Naive thymus-derived CD4-positive, alpha-beta T cell (primary cell): ENCODE measurements around the gene ZNF445. TPM values are rescaled to one million over a fixed set of nuclear protein-coding genes. Genes with fewer than 3 reads are reported as not detected.
A peak's percentile ranks its signal among the peaks of the same experiment; 100 is the strongest.

Experiments used
- ATAC-seq: fragments of 150-1000 bp; cut with Tn5 transposase; 2 replicates; pipeline ENCODE4 v1.10.0; 2021; ENCODE audit warnings: mild to moderate bottlenecking, moderate library complexity
- CTCF ChIA-PET: fragments of 350-600 bp; sonication (Branson Sonifier 250); formaldehyde crosslinking; loops from one replicate; lab custom pipeline; 2021; ENCODE audit warnings: antibody characterized with exemption; lab: Charles Lee
- POLR2A ChIA-PET: fragments of 350-600 bp; sonication (Branson Sonifier 250); formaldehyde crosslinking; loops from one replicate; lab custom pipeline; 2021; ENCODE audit warnings: antibody characterized with exemption, inconsistent platforms; lab: Charles Lee
- DNase-seq, 9 donors: peaks; one replicate each; pipeline versions ENCODE4 v3.0.0 to v3.0.0-alpha.2; 2020 to 2022; ENCODE audit warnings: mixed read lengths in 1 of 9
- H3K27ac ChIP-seq: one replicate; pipeline ENCODE4 v1.7.0; 2013; ENCODE audit warnings: mild to moderate bottlenecking, low read depth, low read length, moderate library complexity
- H3K27me3 ChIP-seq, 2 donors: one replicate each; pipeline ENCODE4 v1.7.0; 2013; ENCODE audit warnings: low read length in 2 of 2, mild to moderate bottlenecking in 2 of 2, moderate library complexity in 2 of 2; ENCODE audit not compliant: control insufficient read depth in 2 of 2, insufficient read depth in 2 of 2
- H3K36me3 ChIP-seq, 3 experiments: 1 replicate in 2 of 3; 2 replicates in 1 of 3; pipeline ENCODE4 v1.7.0; 2013; ENCODE audit warnings: low read length in 3 of 3, mild to moderate bottlenecking in 3 of 3, moderate library complexity in 1 of 3; ENCODE audit not compliant: insufficient read depth in 3 of 3, control insufficient read depth in 2 of 3
- H3K4me1 ChIP-seq, 2 donors: one replicate each; pipeline ENCODE4 v1.7.0; 2013; ENCODE audit warnings: low read length in 2 of 2, mild to moderate bottlenecking in 2 of 2, moderate library complexity in 1 of 2; ENCODE audit not compliant: control insufficient read depth in 2 of 2, insufficient read depth in 2 of 2
- H3K4me3 ChIP-seq: 2 replicates; pipeline ENCODE4 v1.7.0; 2013; ENCODE audit warnings: mild to moderate bottlenecking, low read length
- H3K9me3 ChIP-seq, 3 experiments: 1 replicate in 2 of 3; 2 replicates in 1 of 3; pipeline ENCODE4 v1.7.0; 2013; ENCODE audit warnings: low read length in 3 of 3; ENCODE audit not compliant: control insufficient read depth in 2 of 3
- H3K27ac Mint-ChIP-seq, 9 donors: one replicate each; pipeline ENCODE4 v1.8.0; 2020 to 2022; ENCODE audit warnings: mixed read lengths in 9 of 9, mild to moderate bottlenecking in 8 of 9, moderate library complexity in 5 of 9, inconsistent platforms in 2 of 9
- H3K27me3 Mint-ChIP-seq, 5 donors: one replicate each; pipeline ENCODE4 v1.8.0; 2021 to 2022; ENCODE audit warnings: mixed read lengths in 5 of 5, mild to moderate bottlenecking in 1 of 5
- H3K36me3 Mint-ChIP-seq, 5 donors: one replicate each; pipeline ENCODE4 v1.8.0; 2020 to 2022; ENCODE audit warnings: mixed read lengths in 5 of 5, mild to moderate bottlenecking in 3 of 5, inconsistent platforms in 1 of 5
- H3K4me1 Mint-ChIP-seq, 7 donors: one replicate each; pipeline ENCODE4 v1.8.0; 2020 to 2022; ENCODE audit warnings: mixed read lengths in 7 of 7, mild to moderate bottlenecking in 3 of 7, inconsistent platforms in 1 of 7
- H3K4me3 Mint-ChIP-seq, 10 donors: one replicate each; pipeline ENCODE4 v1.8.0; 2020 to 2022; ENCODE audit warnings: mild to moderate bottlenecking in 10 of 10, mixed read lengths in 10 of 10, moderate library complexity in 6 of 10, inconsistent platforms in 2 of 10
- H3K9me3 Mint-ChIP-seq, 11 donors: one replicate each; pipeline ENCODE4 v1.8.0; 2020 to 2022; ENCODE audit warnings: mixed read lengths in 11 of 11, mild to moderate bottlenecking in 4 of 11, inconsistent platforms in 1 of 11, moderate library complexity in 1 of 11
- intact Hi-C, 2 donors: fragments of 100-400 bp; cut with micrococcal nuclease; formaldehyde crosslinking; loops; one replicate each; pipeline ENCODE4 v1.15.1; 2023
- polyA plus RNA-seq, 2 donors: library from polyadenylated mRNA; unstranded; fragments of 300-500 nt; fragmentation: Illumina TruSeq; gene quantifications; one replicate each; pipeline ENCODE4 v1.2.3, GENCODE V29; 2021
- total RNA-seq, 6 experiments: library from RNA in 5 of 6; stranded (reverse) in 5 of 6; gene quantifications; 1 replicate in 5 of 6; 2 replicates in 1 of 6; pipeline ENCODE4 v1.2.3 and lab custom pipeline; 2021 to 2026

The ZNF445 gene
- total and polyA plus RNA-seq, 7 experiments from 2014 or later = 5.1 to 37.6 (median 17.3) TPM

- H3K27me3 Mint-ChIP-seq = peaks cover 5 to 6% (median 6%) of the 10 kb centered on the region in 5 donors
- peaks cover 6 to 19% of the 10 kb centered on the region in 2 donors for H3K4me1 ChIP-seq
- no peak overlapping the region for H3K27ac ChIP-seq
- ChIA-PET POLR2A (interaction anchor here (0.6 to 0.7 kb wide), 2 partner anchors 18 to 46 kb away, joined by 3 read pairs; no protein-coding TSS in a partner anchor), CTCF (no interaction called here)
- H3K36me3 ChIP-seq = peaks cover 0 to 3% (median 0%) of the 10 kb centered on the region in 3 experiments
- no peak for DNase-seq
- H3K4me1 Mint-ChIP-seq = peaks cover 20 to 36% (median 32%) of the 10 kb centered on the region in 7 donors
- no peaks in the 10 kb centered on the region for H3K9me3 Mint-ChIP-seq
- peak overlapping the region in 1 of 9 donors; percentile 43 for H3K27ac Mint-ChIP-seq
- ATAC-seq = no peak
- H3K9me3 ChIP-seq = no peaks in the 10 kb centered on the region
- intact Hi-C loops = loop anchor here in 1 of 2 donors (5.0 kb wide), 1 partner anchor 191 kb away; no protein-coding TSS in a partner anchor
- H3K36me3 Mint-ChIP-seq = peaks cover 0 to 2% (median 0%) of the 10 kb centered on the region in 5 donors
- no peak overlapping the region for H3K4me3 ChIP-seq
- no peak overlapping the region for H3K4me3 Mint-ChIP-seq
- H3K27me3 ChIP-seq = no peaks in the 10 kb centered on the region
Measured at GRCh38 chr3:44513513-44513912, 36.0 kb upstream of the ZNF445 start.

GRCh38 chr3:44511238-44511566 is 33.7 kb upstream of the ZNF445 start:
- Mint-ChIP-seq H3K36me3 (peaks cover 4 to 17% (median 9%) of the 10 kb centered on the region in 5 donors), H3K27ac (peak overlapping the region; percentile 88 to 98 (median 95)), H3K4me1 (peaks cover 28 to 48% (median 43%) of the 10 kb centered on the region in 7 donors), H3K9me3 (peaks cover 0 to 6% (median 0%) of the 10 kb centered on the region in 11 donors), H3K27me3 (peaks cover 0 to 1% (median 0%) of the 10 kb centered on the region in 5 donors), H3K4me3 (peak overlapping the region; percentile 93 to 98 (median 96))
- ATAC-seq (no peak), DNase-seq (no peak)
- intact Hi-C loops = loop anchor here (1.0 to 5.0 kb wide), 6 partner anchors 22 to 466 kb away; partner anchors contain the start of genes EXOSC7 (in 1 of the 2), KIAA1143 (in 1 of the 2), KIF15 (in 1 of the 2) and ZDHHC3 (in 1 of the 2)
- Histone ChIP-seq H3K27me3 (no peaks in the 10 kb centered on the region), H3K4me1 (peaks cover 6 to 19% of the 10 kb centered on the region in 2 donors), H3K36me3 (peaks cover 0 to 3% (median 0%) of the 10 kb centered on the region in 3 experiments), H3K9me3 (no peaks in the 10 kb centered on the region), H3K27ac (peak overlapping the region; percentile 92), H3K4me3 (peak overlapping the region; percentile 73)
- ChIA-PET POLR2A (interaction anchor here (0.6 to 4.3 kb wide), 11 partner anchors 9 to 756 kb away, joined by 3 to 26 read pairs (median 4); partner anchors contain the start of genes EXOSC7, KIAA1143, KIF15 and TCAIM), CTCF (interaction anchor here (0.8 to 1.1 kb wide), 4 partner anchors 10 to 43 kb away, joined by 3 to 4 read pairs (median 3); partner anchors contain the start of gene ZKSCAN7)

GRCh38 chr3:44510000-44510368 is 32.5 kb upstream of the ZNF445 start:
- intact Hi-C loops = loop anchor here (1.0 to 5.0 kb wide), 13 partner anchors 33 to 467 kb away; partner anchors contain the start of genes TCAIM (in 2 of the 2), ZNF445 (in 2 of the 2), EXOSC7 (in 1 of the 2) and KIAA1143 (in 1 of the 2)
- ATAC-seq = peak; percentile 23
- POLR2A ChIA-PET = interaction anchor here (1.1 to 4.3 kb wide), 5 partner anchors 17 to 251 kb away, joined by 3 to 26 read pairs (median 7); partner anchors contain the start of genes KIAA1143, KIF15, TCAIM and ZNF445
- H3K36me3 ChIP-seq = peaks cover 0 to 3% (median 0%) of the 10 kb centered on the region in 3 experiments
- peak overlapping the region; percentile 93 to 98 (median 96) for H3K4me3 Mint-ChIP-seq
- H3K4me3 ChIP-seq = peak overlapping the region; percentile 73
- peaks cover 6 to 19% of the 10 kb centered on the region in 2 donors for H3K4me1 ChIP-seq
- H3K27ac ChIP-seq = peak overlapping the region; percentile 92
- peak overlapping the region; percentile 78 to 97 (median 93) for H3K27ac Mint-ChIP-seq
- peaks cover 30 to 52% (median 48%) of the 10 kb centered on the region in 7 donors for H3K4me1 Mint-ChIP-seq
- no peaks in the 10 kb centered on the region for H3K27me3 Mint-ChIP-seq
- no peaks in the 10 kb centered on the region for H3K27me3 ChIP-seq
- DNase-seq = peak in 3 of 9 donors; percentile 3 to 19 (median 12)
- H3K9me3 ChIP-seq = no peaks in the 10 kb centered on the region
- H3K9me3 Mint-ChIP-seq = peaks cover 0 to 19% (median 8%) of the 10 kb centered on the region in 11 donors
- peaks cover 9 to 28% (median 21%) of the 10 kb centered on the region in 5 donors for H3K36me3 Mint-ChIP-seq
- CTCF ChIA-PET = no interaction called here

GRCh38 chr3:44509393-44509921 is 32.0 kb upstream of the ZNF445 start:
- H3K36me3 Mint-ChIP-seq = peaks cover 9 to 29% (median 22%) of the 10 kb centered on the region in 5 donors
- no peaks in the 10 kb centered on the region for H3K27me3 Mint-ChIP-seq
- ChIA-PET CTCF (no interaction called here), POLR2A (interaction anchor here (4.3 kb wide), 1 partner anchor 31 kb away, joined by 26 read pairs; the partner anchor contains the start of gene ZNF445)
- Histone ChIP-seq H3K27me3 (no peaks in the 10 kb centered on the region), H3K27ac (peak overlapping the region; percentile 92), H3K4me3 (peak overlapping the region; percentile 73), H3K9me3 (no peaks in the 10 kb centered on the region), H3K36me3 (peaks cover 0 to 3% (median 0%) of the 10 kb centered on the region in 3 experiments), H3K4me1 (peaks cover 6 to 19% of the 10 kb centered on the region in 2 donors)
- H3K27ac Mint-ChIP-seq = peak overlapping the region; percentile 74 to 97 (median 93)
- H3K4me1 Mint-ChIP-seq = peaks cover 30 to 52% (median 48%) of the 10 kb centered on the region in 7 donors
- peak overlapping the region; percentile 93 to 98 (median 96) for H3K4me3 Mint-ChIP-seq
- H3K9me3 Mint-ChIP-seq = peaks cover 0 to 20% (median 8%) of the 10 kb centered on the region in 11 donors
- no peak for DNase-seq
- no peak for ATAC-seq
- intact Hi-C loops = no loop called here

- H3K9me3 ChIP-seq = peaks cover 0 to 12% (median 4%) of the 10 kb centered on the region in 3 experiments
- intact Hi-C loops = no loop called here
- Mint-ChIP-seq H3K27ac (peak overlapping the region in 1 of 9 donors; percentile 3), H3K4me3 (peak overlapping the region in 5 of 10 donors; percentile 2 to 43 (median 15)), H3K36me3 (peaks cover 21 to 44% (median 40%) of the 10 kb centered on the region in 5 donors), H3K4me1 (peaks cover 31 to 55% (median 48%) of the 10 kb centered on the region in 7 donors), H3K27me3 (no peaks in the 10 kb centered on the region), H3K9me3 (peaks cover 5 to 38% (median 21%) of the 10 kb centered on the region in 11 donors)
- ATAC-seq = no peak
- no peaks in the 10 kb centered on the region for H3K27me3 ChIP-seq
- CTCF ChIA-PET = no interaction called here
- no peak for DNase-seq
- H3K4me3 ChIP-seq = no peak overlapping the region
- H3K36me3 ChIP-seq = peaks cover 0 to 15% (median 0%) of the 10 kb centered on the region in 3 experiments
- peaks cover 6 to 19% of the 10 kb centered on the region in 2 donors for H3K4me1 ChIP-seq
- POLR2A ChIA-PET = interaction anchor here (0.6 kb wide), 1 partner anchor 90 kb away, joined by 3 read pairs; no protein-coding TSS in a partner anchor
- no peak overlapping the region for H3K27ac ChIP-seq
Measured at GRCh38 chr3:44506961-44507360, 29.5 kb upstream of the ZNF445 start.

GRCh38 chr3:44506556-44506955 is 29.1 kb upstream of the ZNF445 start:
- Histone ChIP-seq H3K4me1 (peaks cover 6 to 16% of the 10 kb centered on the region in 2 donors), H3K9me3 (peaks cover 0 to 16% (median 5%) of the 10 kb centered on the region in 3 experiments), H3K27ac (no peak overlapping the region), H3K4me3 (no peak overlapping the region), H3K36me3 (peaks cover 0 to 19% (median under 1%) of the 10 kb centered on the region in 3 experiments), H3K27me3 (no peaks in the 10 kb centered on the region)
- POLR2A ChIA-PET = no interaction called here
- CTCF ChIA-PET = no interaction called here
- Mint-ChIP-seq H3K4me1 (peaks cover 27 to 51% (median 44%) of the 10 kb centered on the region in 7 donors), H3K4me3 (peak overlapping the region in 5 of 10 donors; percentile 2 to 43 (median 15)), H3K9me3 (peaks cover 9 to 42% (median 21%) of the 10 kb centered on the region in 11 donors), H3K36me3 (peaks cover 26 to 49% (median 44%) of the 10 kb centered on the region in 5 donors), H3K27ac (peak overlapping the region in 2 of 9 donors; percentile 3 to 21), H3K27me3 (no peaks in the 10 kb centered on the region)
- no peak for ATAC-seq
- DNase-seq = no peak
- intact Hi-C loops = no loop called here
